ENCODE results near the gene AGTRAP.

AGTRAP gene

GRCh38 chr1:11799896-11800295 is 64.0 kb downstream of the AGTRAP start:
- no peaks in the 10 kb centered on the region for H3K9me3 ChIP-seq (replicated peaks in 1 of 2; ENCODE audit: control insufficient read depth in 2 of 2, insufficient read depth in 1 of 2, low read depth in 1 of 2, low read length in 2 of 2)
- no peak overlapping the region for H2BK5ac ChIP-seq (ENCODE audit: low read length)
- H2BK120ac ChIP-seq (ENCODE audit: low read depth, low read length), result no peak overlapping the region
- peaks cover 2% of the 10 kb centered on the region for H3K79me1 ChIP-seq (ENCODE audit: low read depth, low read length)
- no peak overlapping the region for H3K14ac ChIP-seq (ENCODE audit: low read length)
- no peak overlapping the region for H2AFZ ChIP-seq (ENCODE audit: low read length)
- H3K4me2 ChIP-seq (ENCODE audit: insufficient read depth, low read length, poor library complexity, severe bottlenecking), result no peak overlapping the region
- H2BK12ac ChIP-seq (ENCODE audit: low read length), result no peak overlapping the region
- no CpG with 5 or more reads among the region's 9 CpGs for WGBS, 2 donors (ENCODE audit: extremely low coverage in 2 of 2, insufficient read length in 2 of 2, insufficient replicate concordance in 1 of 2)
- no peak overlapping the region for H3K4me3 ChIP-seq (ENCODE audit: low read length in 2 of 2)
- peak overlapping the region; percentile 47 for H3K23ac ChIP-seq (ENCODE audit: low read depth, low read length, poor library complexity)
- no peak for DNase-seq (ENCODE audit: low spot score)
- no peak overlapping the region for H2BK15ac ChIP-seq (ENCODE audit: low read length)
- no peak overlapping the region for H3K4ac ChIP-seq (ENCODE audit: low read length)
- no peak overlapping the region for H3K18ac ChIP-seq (ENCODE audit: low read length)
- peaks cover 15 to 22% of the 10 kb centered on the region in 2 donors for H3K4me1 ChIP-seq (ENCODE audit: control insufficient read depth in 2 of 2, insufficient read depth in 1 of 2, low read depth in 1 of 2, low read length in 2 of 2)
- H3K36me3 ChIP-seq (replicated peaks in 1 of 2; ENCODE audit: control insufficient read depth in 2 of 2, insufficient read depth in 2 of 2, low read length in 2 of 2), result peaks cover 27 to 43% of the 10 kb centered on the region in 2 donors
- H4K91ac ChIP-seq (ENCODE audit: low read depth, low read length, poor library complexity), result no peak overlapping the region
- no peak overlapping the region for H4K8ac ChIP-seq (ENCODE audit: low read depth, low read length)
- no peaks in the 10 kb centered on the region for H3K27me3 ChIP-seq (ENCODE audit: control insufficient read depth in 3 of 3, insufficient read depth in 3 of 3, low read depth in 1 of 3, low read length in 3 of 3)
- no peak overlapping the region for H3K9ac ChIP-seq (ENCODE audit: low read depth, low read length, poor library complexity)
- H3K27ac ChIP-seq (replicated peaks; ENCODE audit: low read length), result no peak overlapping the region
- H2AK5ac ChIP-seq (ENCODE audit: low read depth, low read length), result no peak overlapping the region

- H4K91ac ChIP-seq (ENCODE audit: low read depth, low read length, poor library complexity), result no peak overlapping the region
- H3K4ac ChIP-seq (ENCODE audit: low read length), result no peak overlapping the region
- H2AK5ac ChIP-seq (ENCODE audit: low read depth, low read length), result no peak overlapping the region
- H2BK12ac ChIP-seq (ENCODE audit: low read length), result no peak overlapping the region
- H3K23ac ChIP-seq (ENCODE audit: low read depth, low read length, poor library complexity), result no peak overlapping the region
- no peak for DNase-seq (ENCODE audit: low spot score)
- no peak overlapping the region for H3K9ac ChIP-seq (ENCODE audit: low read depth, low read length, poor library complexity)
- no peak overlapping the region for H3K4me2 ChIP-seq (ENCODE audit: insufficient read depth, low read length, poor library complexity, severe bottlenecking)
- no peak overlapping the region for H4K8ac ChIP-seq (ENCODE audit: low read depth, low read length)
- no peak overlapping the region for H2BK5ac ChIP-seq (ENCODE audit: low read length)
- H3K4me1 ChIP-seq (ENCODE audit: control insufficient read depth in 2 of 2, insufficient read depth in 1 of 2, low read depth in 1 of 2, low read length in 2 of 2), result peaks cover 17 to 26% of the 10 kb centered on the region in 2 donors
- H3K4me3 ChIP-seq (ENCODE audit: low read length in 2 of 2), result no peak overlapping the region
- H2BK120ac ChIP-seq (ENCODE audit: low read depth, low read length), result no peak overlapping the region
- H3K27me3 ChIP-seq (ENCODE audit: control insufficient read depth in 3 of 3, insufficient read depth in 3 of 3, low read depth in 1 of 3, low read length in 3 of 3), result no peaks in the 10 kb centered on the region
- H3K9me3 ChIP-seq (replicated peaks in 1 of 2; ENCODE audit: control insufficient read depth in 2 of 2, insufficient read depth in 1 of 2, low read depth in 1 of 2, low read length in 2 of 2), result no peaks in the 10 kb centered on the region
- no peak overlapping the region for H3K18ac ChIP-seq (ENCODE audit: low read length)
- H3K79me1 ChIP-seq (ENCODE audit: low read depth, low read length), result peaks cover 3% of the 10 kb centered on the region
- H3K36me3 ChIP-seq (replicated peaks in 1 of 2; ENCODE audit: control insufficient read depth in 2 of 2, insufficient read depth in 2 of 2, low read length in 2 of 2), result peaks cover 24 to 39% of the 10 kb centered on the region in 2 donors
- no peak overlapping the region for H2BK15ac ChIP-seq (ENCODE audit: low read length)
- H3K14ac ChIP-seq (ENCODE audit: low read length), result no peak overlapping the region
- no CpG with 5 or more reads among the region's 8 CpGs for WGBS, 2 donors (ENCODE audit: extremely low coverage in 2 of 2, insufficient read length in 2 of 2, insufficient replicate concordance in 1 of 2)
- H2AFZ ChIP-seq (ENCODE audit: low read length), result no peak overlapping the region
- H3K27ac ChIP-seq (replicated peaks; ENCODE audit: low read length), result no peak overlapping the region
Measured at GRCh38 chr1:11800391-11800755, 64.4 kb downstream of the AGTRAP start.

Data from neuronal stem cell (in vitro differentiated cells).